BJ (cell line): ENCODE data around the gene NXF1. TPM values are rescaled to one million over a fixed set of nuclear protein-coding genes. Genes with fewer than 3 reads are reported as not detected.
A peak's percentile ranks its signal among the peaks of the same experiment; 100 is the strongest.
"Not testable (repeated sequence)": the region's sequence is repeated elsewhere in the genome, so short reads cannot be mapped to it uniquely, and the experiment has no call there.

Source experiments
- CTCF ChIA-PET: fragments of 350-600 bp; formaldehyde crosslinking; extraction: SDS; loops from one replicate; lab custom pipeline; 2021; ENCODE audit warnings: antibody characterized with exemption, inconsistent platforms; lab: Yijun Ruan, JAX
- POLR2A ChIA-PET: fragments of 300-600 bp; sonication (Branson Sonifier 250); formaldehyde crosslinking; extraction: SDS; loops from one replicate; lab custom pipeline; 2021; ENCODE audit warnings: antibody characterized with exemption; lab: Charles Lee
- DNase-seq: peaks from one replicate; pipeline ENCODE4 v3.0.0-alpha.2; 2011; ENCODE audit warnings: low read depth
- H3K27me3 ChIP-seq: 2 replicates; pipeline ENCODE4 v1.6.0; 2011; ENCODE audit warnings: low read length; ENCODE audit not compliant: control insufficient read depth, insufficient read depth
- H3K36me3 ChIP-seq: 2 replicates; pipeline ENCODE4 v1.5.1; 2011; ENCODE audit warnings: low read length; ENCODE audit not compliant: control insufficient read depth, insufficient read depth
- H3K4me3 ChIP-seq: 2 replicates; pipeline ENCODE4 v1.5.1; 2011; ENCODE audit warnings: low read depth, mild to moderate bottlenecking, control low read depth, low read length
- polyA plus RNA-seq: library from polyadenylated mRNA; depleted of rRNA; stranded (reverse); fragments of >200 nt; gene quantifications from 2 replicates; pipeline ENCODE4 v1.2.3, GENCODE V29; 2011
- TF ChIP-seq, protein P1 (sequence below): IDR thresholded peaks from 2 replicates; pipeline ENCODE4 v1.5.1; 2011; ENCODE audit warnings: low read depth, mild to moderate bottlenecking, control low read depth, inconsistent platforms, low read length, moderate library complexity; ENCODE audit not compliant: insufficient read depth

The NXF1 gene
- polyA plus RNA-seq, 1 experiment, result 51.0 TPM

DNA sequence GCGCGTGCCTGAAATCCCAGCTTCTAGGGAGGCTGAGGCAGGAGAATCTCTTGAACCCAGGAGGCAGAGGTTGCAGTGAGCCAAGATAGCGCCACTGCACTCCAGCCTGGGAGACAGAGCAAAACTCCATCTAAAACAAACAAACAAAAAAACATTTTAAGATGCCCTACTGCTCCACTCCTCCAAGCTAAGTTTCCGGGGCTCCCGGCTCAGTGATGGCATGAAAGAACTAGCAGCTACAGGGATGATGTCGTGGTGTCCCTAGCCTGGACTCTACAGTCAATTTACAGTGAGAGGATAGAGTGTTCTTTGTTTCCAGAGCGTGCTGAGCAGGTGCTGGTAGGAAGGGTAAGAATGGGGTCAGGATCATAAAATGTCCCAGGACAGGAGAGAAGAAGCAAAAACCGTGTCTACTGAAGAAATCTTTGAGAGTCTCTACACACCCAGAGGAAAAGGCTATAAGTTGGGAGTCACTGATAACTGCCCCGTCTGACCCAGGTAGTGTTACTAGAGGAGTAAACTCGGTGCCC, 50.1 kb downstream of the NXF1 start:
- ChIA-PET CTCF (no interaction called here), POLR2A (no interaction called here)
- Histone ChIP-seq H3K27me3 (no peaks in the 10 kb centered on the region), H3K4me3 (no peak overlapping the region), H3K36me3 (peaks cover 9% of the 10 kb centered on the region)
- DNase-seq, result no peak
- TF ChIP-seq, protein P1, sequence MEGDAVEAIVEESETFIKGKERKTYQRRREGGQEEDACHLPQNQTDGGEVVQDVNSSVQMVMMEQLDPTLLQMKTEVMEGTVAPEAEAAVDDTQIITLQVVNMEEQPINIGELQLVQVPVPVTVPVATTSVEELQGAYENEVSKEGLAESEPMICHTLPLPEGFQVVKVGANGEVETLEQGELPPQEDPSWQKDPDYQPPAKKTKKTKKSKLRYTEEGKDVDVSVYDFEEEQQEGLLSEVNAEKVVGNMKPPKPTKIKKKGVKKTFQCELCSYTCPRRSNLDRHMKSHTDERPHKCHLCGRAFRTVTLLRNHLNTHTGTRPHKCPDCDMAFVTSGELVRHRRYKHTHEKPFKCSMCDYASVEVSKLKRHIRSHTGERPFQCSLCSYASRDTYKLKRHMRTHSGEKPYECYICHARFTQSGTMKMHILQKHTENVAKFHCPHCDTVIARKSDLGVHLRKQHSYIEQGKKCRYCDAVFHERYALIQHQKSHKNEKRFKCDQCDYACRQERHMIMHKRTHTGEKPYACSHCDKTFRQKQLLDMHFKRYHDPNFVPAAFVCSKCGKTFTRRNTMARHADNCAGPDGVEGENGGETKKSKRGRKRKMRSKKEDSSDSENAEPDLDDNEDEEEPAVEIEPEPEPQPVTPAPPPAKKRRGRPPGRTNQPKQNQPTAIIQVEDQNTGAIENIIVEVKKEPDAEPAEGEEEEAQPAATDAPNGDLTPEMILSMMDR, result no peak

DNA sequence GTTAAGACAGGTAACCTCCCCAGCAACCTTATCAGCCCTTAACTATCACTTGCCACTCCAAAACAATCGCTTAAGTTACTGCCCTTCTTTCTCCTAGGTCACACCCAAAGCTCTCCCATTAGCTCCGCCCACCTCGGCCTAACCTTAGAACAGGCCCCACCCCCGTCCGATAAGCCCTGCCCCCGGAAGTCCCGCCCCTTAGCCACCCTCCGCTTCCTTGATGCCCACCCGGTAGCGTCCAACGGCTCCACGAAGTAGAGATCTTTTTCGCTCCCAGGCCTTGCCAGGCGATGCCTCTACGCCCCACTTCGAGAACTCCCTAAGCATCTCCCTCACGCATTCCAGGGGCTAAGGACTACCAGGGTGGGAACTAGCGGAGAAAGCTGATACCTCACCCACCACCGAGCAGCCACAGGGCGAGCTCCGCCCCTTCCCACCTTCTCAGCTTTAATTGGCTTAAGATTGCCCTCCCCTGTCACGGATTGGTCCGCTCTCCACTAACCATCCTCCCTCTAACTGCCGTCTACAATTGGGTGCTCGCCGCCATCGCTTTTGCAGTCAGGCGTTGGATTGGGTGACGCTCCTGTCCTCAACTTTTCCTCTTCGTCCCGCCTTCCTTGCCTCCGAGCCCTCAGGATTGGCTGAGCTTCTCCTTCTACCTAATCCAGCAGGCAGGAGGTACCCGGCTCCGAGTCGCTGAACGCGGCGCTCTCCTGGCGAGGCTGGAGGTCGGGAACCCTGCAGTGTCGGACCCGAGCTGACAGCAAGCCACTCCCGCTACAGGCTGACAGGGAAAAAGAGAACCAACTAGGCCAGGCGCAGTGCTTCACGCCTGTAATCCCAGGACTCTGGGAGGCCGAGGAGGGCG, 51.3 kb downstream of the NXF1 start, which contains the start of gene ZBTB3:
Gene ZBTB3 (minus strand): TSS at position 425 of the 868 bp plus-strand sequence. CDS start 496 bp downstream, outside the sequence.
- Histone ChIP-seq H3K4me3 (peak within 1 kb of the TSS; percentile 75), H3K27me3 (no peaks in the 10 kb centered on the region), H3K36me3 (peaks cover 11% of the 10 kb centered on the region)
- CTCF ChIA-PET, result interaction anchor here (1.2 to 2.1 kb wide), 5 partner anchors 14 to 60 kb away, joined by 3 to 13 read pairs (median 4); partner anchors contain the start of gene TMEM179B
- POLR2A ChIA-PET, result interaction anchor here (0.5 to 1.3 kb wide), 10 partner anchors 13 to 1015 kb away, joined by 3 to 17 read pairs (median 5); partner anchors contain the start of genes C11orf98, CSKMT, EEF1G and HNRNPUL2
- DNase-seq, result peak; percentile 98
- TF ChIP-seq, protein P1, result no peak

DNA sequence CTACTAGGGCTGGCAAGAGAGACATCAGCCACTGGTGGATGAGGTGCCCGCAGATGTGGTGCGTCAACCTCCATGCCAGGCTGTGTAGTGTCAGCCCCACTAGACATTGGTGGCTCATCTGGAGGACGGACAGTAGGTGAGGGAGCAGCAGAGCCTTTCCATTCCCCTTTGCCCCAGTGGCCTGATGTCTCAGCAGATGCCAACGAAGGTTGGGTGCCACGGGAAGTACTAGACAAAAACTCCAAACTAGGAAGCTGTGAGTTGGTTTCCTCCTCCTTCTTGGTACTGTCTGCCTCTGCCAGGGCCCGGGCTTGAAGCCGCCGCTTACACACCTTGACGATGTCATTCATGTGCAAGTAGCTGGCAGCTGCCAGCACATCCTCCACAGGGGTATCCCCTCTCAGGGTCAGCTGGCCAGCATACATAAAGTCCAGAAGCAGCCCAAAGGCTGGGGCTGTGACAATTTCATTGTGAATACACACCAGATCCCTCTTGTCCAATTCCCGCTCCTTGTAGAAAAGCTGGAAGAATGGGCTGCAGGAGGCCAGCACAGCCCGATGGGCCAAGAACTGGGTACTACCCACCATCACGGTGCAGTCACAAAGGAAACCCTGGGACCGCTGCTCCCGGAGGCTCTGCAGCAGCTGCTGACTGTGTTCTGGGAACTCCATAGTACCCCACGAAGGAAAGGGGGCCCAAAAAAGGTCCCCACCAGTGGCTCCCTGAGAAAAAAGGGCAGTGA, 52.1 kb downstream of the NXF1 start:
- Histone ChIP-seq H3K36me3 (peaks cover 11% of the 10 kb centered on the region), H3K27me3 (no peaks in the 10 kb centered on the region), H3K4me3 (peak overlapping the region; percentile 75)
- TF ChIP-seq, protein P1, result no peak
- DNase-seq, result no peak
- ChIA-PET CTCF (interaction anchor here (1.0 to 2.1 kb wide), 6 partner anchors 14 to 59 kb away, joined by 3 to 13 read pairs (median 4); partner anchors contain the start of gene TMEM179B), POLR2A (interaction anchor here (0.5 to 1.3 kb wide), 9 partner anchors 18 to 1016 kb away, joined by 3 to 17 read pairs (median 5); partner anchors contain the start of genes C11orf98, CSKMT, EEF1G and HNRNPUL2)

DNA sequence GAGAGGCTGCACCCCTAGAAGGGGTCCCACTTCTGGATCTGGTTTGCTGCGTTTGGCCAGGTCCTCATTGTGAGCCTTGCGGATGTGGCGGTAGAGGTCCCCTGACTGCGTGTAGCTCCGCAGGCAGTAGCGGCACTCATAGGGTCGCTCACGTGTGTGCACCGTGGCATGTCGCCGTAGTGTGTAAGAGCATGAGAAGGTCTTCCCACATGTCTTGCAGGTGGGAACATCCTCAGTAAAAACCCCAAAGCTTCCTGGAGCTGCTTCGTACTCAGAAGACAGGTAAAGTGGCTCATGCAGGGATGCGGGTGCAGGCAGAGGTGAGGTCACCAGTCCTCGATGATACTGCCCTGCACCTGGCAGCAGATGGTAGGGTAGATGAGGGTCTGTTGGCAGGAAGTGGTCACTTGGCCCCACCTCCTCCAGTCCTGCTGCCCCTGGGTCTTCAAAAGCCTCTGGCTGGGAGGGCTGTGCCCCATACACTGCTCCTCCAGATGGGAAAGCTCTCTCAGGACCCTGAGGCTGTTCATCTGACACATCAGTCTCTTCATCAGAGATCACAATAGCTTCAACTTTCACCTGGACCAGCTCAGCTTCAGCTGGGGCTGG, 53.0 kb downstream of the NXF1 start:
- Histone ChIP-seq H3K27me3 (no peaks in the 10 kb centered on the region), H3K36me3 (peaks cover 11% of the 10 kb centered on the region), H3K4me3 (no peak overlapping the region)
- TF ChIP-seq, protein P1, result no peak
- no peak for DNase-seq
- POLR2A ChIA-PET, result no interaction called here
- CTCF ChIA-PET, result interaction anchor here (1.0 to 2.1 kb wide), 2 partner anchors 18 to 34 kb away, joined by 3 to 13 read pairs; partner anchors contain the start of gene TMEM179B

DNA sequence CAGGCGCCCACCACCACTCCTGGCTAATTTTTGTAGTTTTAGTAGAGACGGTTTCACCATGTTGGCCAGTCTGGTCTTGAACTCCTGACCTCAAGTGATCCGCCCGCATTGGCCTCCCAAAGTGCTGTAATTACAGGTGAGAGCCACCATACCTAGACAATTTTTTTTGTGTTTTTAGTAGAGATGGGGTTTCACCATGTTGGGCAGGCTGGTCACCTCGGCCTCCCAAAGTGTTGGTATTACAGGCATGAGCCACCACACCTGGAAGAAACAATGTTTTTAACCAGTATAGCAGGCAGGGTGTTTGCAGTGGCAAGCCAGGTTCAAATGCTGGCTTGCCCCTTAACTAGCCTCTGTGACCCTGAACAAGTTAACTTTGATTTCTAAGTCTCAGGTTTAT, 55.3 kb downstream of the NXF1 start:
- H3K4me3 ChIP-seq, H3K27me3 ChIP-seq, DNase-seq, CTCF ChIA-PET: not testable (repeated sequence)
- H3K36me3 ChIP-seq, result peaks cover 11% of the 10 kb centered on the region
- POLR2A ChIA-PET, result interaction anchor here (0.6 kb wide), 1 partner anchor 23 kb away, joined by 20 read pairs; no protein-coding TSS in a partner anchor
